ENCODE results near the gene VGLL4.

Gene VGLL4

GRCh38 chr3:11548721-11549131, 95.0 kb downstream of the VGLL4 start:
- no peak for DNase-seq (ENCODE audit: low read depth in 3 of 3)

- DNase-seq (ENCODE audit: low read depth in 3 of 3), result no peak
These were observed 96.2 kb downstream of the VGLL4 start for GRCh38 chr3:11547498-11547897.

GRCh38 chr3:11546657-11547302, 96.9 kb downstream of the VGLL4 start:
- DNase-seq (ENCODE audit: low read depth in 3 of 3), result no peak

- no peak for DNase-seq (ENCODE audit: low read depth in 3 of 3)
These were observed 98.4 kb downstream of the VGLL4 start for GRCh38 chr3:11545186-11545851.

GRCh38 chr3:11544412-11545181, 99.1 kb downstream of the VGLL4 start:
- DNase-seq (ENCODE audit: low read depth in 3 of 3), result no peak

- DNase-seq (ENCODE audit: low read depth in 3 of 3), result no peak
These were observed 99.7 kb downstream of the VGLL4 start for GRCh38 chr3:11543948-11544387.

- no peak for DNase-seq (ENCODE audit: low read depth in 3 of 3)
These were observed 100.4 kb downstream of the VGLL4 start for GRCh38 chr3:11543141-11543947.

- no peak for DNase-seq (ENCODE audit: low read depth in 3 of 3)
These were observed 101.2 kb downstream of the VGLL4 start for GRCh38 chr3:11542551-11542950.

GRCh38 chr3:11541321-11542303, 102.1 kb downstream of the VGLL4 start:
- no peak for DNase-seq (ENCODE audit: low read depth in 3 of 3)

GRCh38 chr3:11539677-11540076, 104.0 kb downstream of the VGLL4 start:
- DNase-seq (ENCODE audit: low read depth in 3 of 3), result no peak

- no peak for DNase-seq (ENCODE audit: low read depth in 3 of 3)
These were observed 104.5 kb downstream of the VGLL4 start for GRCh38 chr3:11539218-11539617.

GRCh38 chr3:11538581-11538980, 105.1 kb downstream of the VGLL4 start:
- DNase-seq (ENCODE audit: low read depth in 3 of 3), result no peak

GRCh38 chr3:11536936-11537612, 106.6 kb downstream of the VGLL4 start:
- DNase-seq (ENCODE audit: low read depth in 3 of 3), result no peak

- DNase-seq (ENCODE audit: low read depth in 3 of 3), result no peak
These were observed 107.4 kb downstream of the VGLL4 start for GRCh38 chr3:11536132-11536935.

- no peak for DNase-seq (ENCODE audit: low read depth in 3 of 3)
These were observed 108.3 kb downstream of the VGLL4 start for GRCh38 chr3:11535243-11535960.

- DNase-seq (ENCODE audit: low read depth in 3 of 3), result no peak
These were observed 109.0 kb downstream of the VGLL4 start for GRCh38 chr3:11534793-11535101.

- no peak for DNase-seq (ENCODE audit: low read depth in 3 of 3)
These were observed 109.5 kb downstream of the VGLL4 start for GRCh38 chr3:11534011-11534792.

- DNase-seq (ENCODE audit: low read depth in 3 of 3), result no peak
These were observed 110.8 kb downstream of the VGLL4 start for GRCh38 chr3:11532931-11533391.
